ENCODE measurements around the gene TMEM255B. TPM values are rescaled to one million over a fixed set of nuclear protein-coding genes. Genes with fewer than 3 reads are reported as not detected.

TMEM255B gene
- total RNA-seq, 4 donors from 2014 or later = 2.0 to 4.8 (median 3.4) TPM

- no peak for DNase-seq (ENCODE audit: low spot score in 2 of 2)
- WGBS, 2 donors = 88 to 89% methylated on average over 23 to 26 of the region's 26 CpGs
- no peak overlapping the region for H3K4me3 ChIP-seq (ENCODE audit: low read depth, poor library complexity, severe bottlenecking)
- intact Hi-C loops (cut with DNase I; ENCODE audit: low total_unique reads) = no loop called here
- no peak for TF ChIP-seq POLR2A (IDR thresholded peaks at IDR 0.05)
- TF ChIP-seq CTCF (IDR thresholded peaks at IDR 0.05) = no peak
Measured at GRCh38 chr13:113735194-113735593, 23.8 kb upstream of the TMEM255B start.

- 89 to 90% methylated on average over 11 to 12 of the region's 14 CpGs for WGBS, 2 donors
- no peak overlapping the region for H3K4me3 ChIP-seq (ENCODE audit: low read depth, poor library complexity, severe bottlenecking)
- no peak for TF ChIP-seq CTCF (IDR thresholded peaks at IDR 0.05)
- no peak for TF ChIP-seq POLR2A (IDR thresholded peaks at IDR 0.05)
- intact Hi-C loops (cut with DNase I; ENCODE audit: low total_unique reads) = no loop called here
- DNase-seq (ENCODE audit: low spot score in 2 of 2) = no peak
Measured at GRCh38 chr13:113735750-113736149, 23.3 kb upstream of the TMEM255B start.

- TF ChIP-seq POLR2A (IDR thresholded peaks at IDR 0.05) (no peak), CTCF (IDR thresholded peaks at IDR 0.05) (no peak)
- 70 to 88% methylated on average over 10 of the region's 10 CpGs for WGBS, 2 donors
- intact Hi-C loops (cut with DNase I; ENCODE audit: low total_unique reads) = no loop called here
- H3K4me3 ChIP-seq (ENCODE audit: low read depth, poor library complexity, severe bottlenecking) = no peak overlapping the region
- DNase-seq (ENCODE audit: low spot score in 2 of 2) = no peak
Measured at GRCh38 chr13:113736258-113736731, 22.7 kb upstream of the TMEM255B start.

- intact Hi-C loops (cut with DNase I; ENCODE audit: low total_unique reads) = no loop called here
Measured at GRCh38 chr13:113737803-113738202, 21.2 kb upstream of the TMEM255B start.

GRCh38 chr13:113739527-113740285 lies 19.3 kb upstream of the TMEM255B start:
- no peak for TF ChIP-seq CTCF (IDR thresholded peaks at IDR 0.05)
- no peak for TF ChIP-seq POLR2A (IDR thresholded peaks at IDR 0.05)

More at GRCh38 chr13:113737803-113738202, 21.2 kb upstream of the TMEM255B start:
- H3K4me3 ChIP-seq (ENCODE audit: low read depth, poor library complexity, severe bottlenecking) = no peak overlapping the region
- TF ChIP-seq CTCF (IDR thresholded peaks at IDR 0.05) (no peak), POLR2A (IDR thresholded peaks at IDR 0.05) (no peak)
- 83 to 84% methylated on average over 5 of the region's 5 CpGs for WGBS, 2 donors
- DNase-seq (ENCODE audit: low spot score in 2 of 2) = no peak

GRCh38 chr13:113740286-113740556 lies 18.8 kb upstream of the TMEM255B start:
- WGBS, 2 donors = 89% methylated on average over 9 of the region's 9 CpGs
- DNase-seq (ENCODE audit: low spot score in 2 of 2) = no peak
- H3K4me3 ChIP-seq (ENCODE audit: low read depth, poor library complexity, severe bottlenecking) = no peak overlapping the region
- no peak for TF ChIP-seq CTCF (IDR thresholded peaks at IDR 0.05)
- no peak for TF ChIP-seq POLR2A (IDR thresholded peaks at IDR 0.05)
- intact Hi-C loops (cut with DNase I; ENCODE audit: low total_unique reads) = no loop called here

More at GRCh38 chr13:113739527-113740285, 19.3 kb upstream of the TMEM255B start:
- no peak overlapping the region for H3K4me3 ChIP-seq (ENCODE audit: low read depth, poor library complexity, severe bottlenecking)
- intact Hi-C loops (cut with DNase I; ENCODE audit: low total_unique reads) = no loop called here
- 84 to 93% methylated on average over 14 to 21 of the region's 22 CpGs for WGBS, 2 donors
- DNase-seq (ENCODE audit: low spot score in 2 of 2) = no peak
